ENCODE data around the gene DNAJC30. TPM values are rescaled to one million over a fixed set of nuclear protein-coding genes. Genes with fewer than 3 reads are reported as not detected.

Gene DNAJC30
- total and polyA plus RNA-seq, 8 donors, result 7.2 to 10.4 (median 9.9) TPM

- Histone ChIP-seq H3K36me3 (no peaks in the 10 kb centered on the region), H3K27me3 (peaks cover 18 to 95% of the 10 kb centered on the region in 2 donors), H3K4me1 (peaks cover 0 to 8% of the 10 kb centered on the region in 2 donors), H3K9me3 (no peaks in the 10 kb centered on the region), H3K4me3 (no peak overlapping the region), H3K27ac (no peak overlapping the region)
- no peak for TF ChIP-seq CTCF (IDR thresholded peaks at IDR 0.05)
- DNase-seq (no peak), ATAC-seq (no peak)
- intact Hi-C loops (cut with DNase I), result no loop called here
Measured at GRCh38 chr7:73649576-73649975, 33.7 kb downstream of the DNAJC30 start.

DNA sequence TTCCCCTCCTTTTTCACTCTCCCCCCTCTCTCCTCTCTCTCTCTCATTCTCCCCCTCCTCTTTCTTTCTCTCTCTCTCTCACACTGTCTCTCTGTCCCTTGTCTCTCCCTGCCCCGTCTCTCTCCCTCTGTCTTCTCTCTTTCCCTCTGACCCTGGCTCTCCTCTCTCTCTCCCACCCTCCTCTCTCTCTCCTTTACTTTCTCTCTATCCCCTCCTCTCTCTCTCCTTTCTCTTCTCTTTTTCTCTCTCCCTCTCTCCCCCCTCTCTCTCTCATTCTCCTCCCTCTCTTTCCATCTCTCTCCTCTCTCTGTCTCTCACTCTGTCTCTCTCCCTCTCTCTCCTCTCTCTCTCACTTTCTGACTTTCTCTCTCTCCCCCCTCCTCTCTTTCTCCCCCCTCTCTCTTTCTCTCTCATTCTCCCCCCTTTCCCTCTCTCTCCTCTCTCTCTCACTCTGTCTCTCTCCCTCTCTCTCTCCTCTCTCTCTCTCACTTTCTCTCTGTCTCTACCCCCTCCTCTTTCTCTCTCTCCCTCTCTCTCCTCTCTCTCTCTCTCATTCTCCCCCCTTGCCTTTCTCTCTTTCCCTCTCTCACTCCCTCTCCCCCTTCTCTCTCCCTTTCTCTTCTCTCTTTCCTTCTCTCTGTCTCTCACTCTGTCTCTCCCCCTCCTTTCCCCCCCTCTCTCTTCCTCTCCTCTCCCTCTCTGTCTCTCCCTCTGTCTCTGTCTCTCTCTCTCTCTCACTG, 34.5 kb downstream of the DNAJC30 start:
- Histone ChIP-seq H3K4me3 (no peak overlapping the region), H3K36me3 (no peaks in the 10 kb centered on the region), H3K9me3 (no peaks in the 10 kb centered on the region), H3K27me3 (peaks cover 18 to 95% of the 10 kb centered on the region in 2 donors), H3K27ac (no peak overlapping the region), H3K4me1 (peaks cover 0 to 8% of the 10 kb centered on the region in 2 donors)
- ATAC-seq (no peak), DNase-seq (no peak)
- no peak for TF ChIP-seq CTCF (IDR thresholded peaks at IDR 0.05)
- intact Hi-C loops (cut with DNase I), result no loop called here

DNA sequence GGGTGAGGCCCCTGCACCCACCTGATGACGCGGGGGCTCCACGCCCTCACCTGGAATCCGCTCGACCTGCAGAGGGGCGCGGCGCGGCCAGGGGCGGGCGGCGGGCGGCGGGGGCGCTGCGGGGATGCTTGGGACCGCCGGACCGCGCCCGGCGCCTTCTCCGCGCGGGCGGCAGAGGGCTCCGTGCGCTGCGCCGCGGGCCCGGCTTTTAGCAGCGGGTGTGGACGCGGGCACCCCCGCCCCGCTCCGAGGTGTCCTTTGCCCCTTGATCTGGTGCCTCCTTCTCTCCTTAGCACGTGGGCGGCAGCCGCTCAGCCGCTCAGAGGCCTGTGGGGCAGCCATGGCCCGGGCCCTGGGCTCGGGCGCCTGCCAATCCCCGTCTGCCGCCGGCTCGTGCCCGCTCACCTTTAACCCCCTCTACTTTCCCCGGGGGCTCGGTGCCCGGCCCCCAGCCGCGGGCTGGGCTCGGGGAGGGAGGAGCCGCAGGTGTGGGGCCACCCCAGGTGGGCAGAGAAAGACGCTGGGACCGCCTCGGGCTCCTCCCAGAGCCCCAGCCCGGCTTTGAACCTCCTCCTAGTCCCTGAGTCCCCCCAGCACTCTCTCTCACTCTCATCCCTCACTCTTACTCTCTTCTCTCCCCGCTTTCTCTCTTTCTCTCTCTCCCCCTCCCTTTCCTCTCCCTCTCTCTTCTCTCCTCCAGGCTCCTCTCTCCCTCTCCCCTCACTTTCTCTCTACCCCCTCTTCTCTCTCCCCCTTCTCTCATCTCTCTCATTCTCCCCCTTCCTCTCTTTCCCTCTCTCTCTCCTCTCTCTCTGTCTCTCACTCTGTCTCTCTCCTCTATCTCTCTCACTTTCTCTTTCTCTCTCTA, 35.3 kb downstream of the DNAJC30 start:
- peak in 1 of 4 donors; percentile 21 for DNase-seq
- intact Hi-C loops (cut with DNase I), result no loop called here
- peaks cover 18 to 100% of the 10 kb centered on the region in 2 donors for H3K27me3 ChIP-seq
- no peaks in the 10 kb centered on the region for H3K36me3 ChIP-seq
- no peak for TF ChIP-seq CTCF (IDR thresholded peaks at IDR 0.05)
- peak; percentile 79 for ATAC-seq
- peaks cover 0 to 8% of the 10 kb centered on the region in 2 donors for H3K4me1 ChIP-seq
- H3K9me3 ChIP-seq, result no peaks in the 10 kb centered on the region
- H3K4me3 ChIP-seq, result peak overlapping the region; percentile 15 to 19
- H3K27ac ChIP-seq, result no peak overlapping the region

GRCh38 chr7:73646785-73647724, 36.2 kb downstream of the DNAJC30 start:
- Histone ChIP-seq H3K27me3 (peaks cover 18 to 96% of the 10 kb centered on the region in 2 donors), H3K27ac (no peak overlapping the region), H3K4me1 (peaks cover 0 to 8% of the 10 kb centered on the region in 2 donors), H3K4me3 (no peak overlapping the region), H3K9me3 (peaks cover 0 to under 1% of the 10 kb centered on the region in 2 donors), H3K36me3 (no peaks in the 10 kb centered on the region)
- DNase-seq (no peak), ATAC-seq (no peak)
- no peak for TF ChIP-seq CTCF (IDR thresholded peaks at IDR 0.05)
- intact Hi-C loops (cut with DNase I), result no loop called here
